ENCODE data around the gene AFAP1. TPM values are rescaled to one million over a fixed set of nuclear protein-coding genes. Genes with fewer than 3 reads are reported as not detected.

The AFAP1 gene
- total RNA-seq, 1 donor from 2014 or later = 31.9 TPM

- no peak overlapping the region for H3K27ac Mint-ChIP-seq
- H3K4me1 Mint-ChIP-seq (ENCODE audit: low read depth) = no peaks in the 10 kb centered on the region
- no peaks in the 10 kb centered on the region for H3K27me3 Mint-ChIP-seq
- H3K36me3 Mint-ChIP-seq (ENCODE audit: insufficient read depth) = peaks cover 25% of the 10 kb centered on the region
- no peak for DNase-seq (ENCODE audit: low spot score, unreplicated experiment)
- no peaks in the 10 kb centered on the region for H3K9me3 Mint-ChIP-seq (ENCODE audit: low read depth)
- H3K4me3 Mint-ChIP-seq (ENCODE audit: low read depth) = no peak overlapping the region
- no peak for TF ChIP-seq CTCF (IDR thresholded peaks at IDR 0.05; ENCODE audit: unreplicated experiment)
Measured at GRCh38 chr4:7798178-7798995, 141.3 kb downstream of the AFAP1 start.

GRCh38 chr4:7797330-7797729 lies 142.3 kb downstream of the AFAP1 start:
- H3K36me3 Mint-ChIP-seq (ENCODE audit: insufficient read depth) = peaks cover 27% of the 10 kb centered on the region
- no peaks in the 10 kb centered on the region for H3K27me3 Mint-ChIP-seq
- H3K4me3 Mint-ChIP-seq (ENCODE audit: low read depth) = no peak overlapping the region
- no peak for DNase-seq (ENCODE audit: low spot score, unreplicated experiment)
- H3K4me1 Mint-ChIP-seq (ENCODE audit: low read depth) = no peaks in the 10 kb centered on the region
- no peak overlapping the region for H3K27ac Mint-ChIP-seq
- TF ChIP-seq CTCF (IDR thresholded peaks at IDR 0.05; ENCODE audit: unreplicated experiment) = no peak
- H3K9me3 Mint-ChIP-seq (ENCODE audit: low read depth) = no peaks in the 10 kb centered on the region

GRCh38 chr4:7795983-7796382 lies 143.7 kb downstream of the AFAP1 start:
- no peak for TF ChIP-seq CTCF (IDR thresholded peaks at IDR 0.05; ENCODE audit: unreplicated experiment)
- Mint-ChIP-seq H3K9me3 (ENCODE audit: low read depth) (no peaks in the 10 kb centered on the region), H3K36me3 (ENCODE audit: insufficient read depth) (peaks cover 28% of the 10 kb centered on the region), H3K4me1 (ENCODE audit: low read depth) (no peaks in the 10 kb centered on the region), H3K4me3 (ENCODE audit: low read depth) (no peak overlapping the region), H3K27me3 (no peaks in the 10 kb centered on the region), H3K27ac (no peak overlapping the region)
- DNase-seq (ENCODE audit: low spot score, unreplicated experiment) = no peak

GRCh38 chr4:7793186-7793585 lies 146.5 kb downstream of the AFAP1 start:
- TF ChIP-seq CTCF (IDR thresholded peaks at IDR 0.05; ENCODE audit: unreplicated experiment) = no peak
- Mint-ChIP-seq H3K36me3 (ENCODE audit: insufficient read depth) (peaks cover 12% of the 10 kb centered on the region), H3K4me1 (ENCODE audit: low read depth) (no peaks in the 10 kb centered on the region), H3K9me3 (ENCODE audit: low read depth) (no peaks in the 10 kb centered on the region), H3K4me3 (ENCODE audit: low read depth) (no peak overlapping the region), H3K27me3 (no peaks in the 10 kb centered on the region), H3K27ac (no peak overlapping the region)
- DNase-seq (ENCODE audit: low spot score, unreplicated experiment) = no peak

- no peaks in the 10 kb centered on the region for H3K27me3 Mint-ChIP-seq
- no peak for TF ChIP-seq CTCF (IDR thresholded peaks at IDR 0.05; ENCODE audit: unreplicated experiment)
- DNase-seq (ENCODE audit: low spot score, unreplicated experiment) = no peak
- H3K27ac Mint-ChIP-seq = no peak overlapping the region
- H3K36me3 Mint-ChIP-seq (ENCODE audit: insufficient read depth) = peaks cover 9% of the 10 kb centered on the region
- no peaks in the 10 kb centered on the region for H3K9me3 Mint-ChIP-seq (ENCODE audit: low read depth)
- no peaks in the 10 kb centered on the region for H3K4me1 Mint-ChIP-seq (ENCODE audit: low read depth)
- no peak overlapping the region for H3K4me3 Mint-ChIP-seq (ENCODE audit: low read depth)
Measured at GRCh38 chr4:7792616-7793015, 147.0 kb downstream of the AFAP1 start.
